HG03175 (cell line): ENCODE data around the gene PRDM5.
"Not testable (repeated sequence)": the region's sequence is repeated elsewhere in the genome, so short reads cannot be mapped to it uniquely, and the experiment has no call there.

Experiments
- ATAC-seq: cut with Tn5 transposase; IDR thresholded peaks from one replicate; pipeline ENCODE4 v1.9.1; 2021; ENCODE audit warnings: mild to moderate bottlenecking, moderate library complexity; ENCODE audit not compliant: unreplicated experiment

Gene PRDM5

GRCh38 chr4:120761070-120761469 lies 161.5 kb downstream of the PRDM5 start:
- no peak for ATAC-seq

- ATAC-seq = no peak
Measured at GRCh38 chr4:120760047-120760446, 162.5 kb downstream of the PRDM5 start.

- no peak for ATAC-seq
Measured at GRCh38 chr4:120755864-120756263, 166.7 kb downstream of the PRDM5 start.

- no peak for ATAC-seq
Measured at GRCh38 chr4:120754590-120754989, 167.9 kb downstream of the PRDM5 start.

- ATAC-seq = no peak
Measured at GRCh38 chr4:120753854-120754253, 168.7 kb downstream of the PRDM5 start.

- ATAC-seq = no peak
Measured at GRCh38 chr4:120750152-120750525, 172.4 kb downstream of the PRDM5 start.

- peak; percentile 98 for ATAC-seq
Measured at GRCh38 chr4:120749445-120750151, 172.9 kb downstream of the PRDM5 start.

- not testable (repeated sequence) for ATAC-seq
Measured at GRCh38 chr4:120741636-120742035, 180.9 kb downstream of the PRDM5 start.

GRCh38 chr4:120736312-120736711 lies 186.2 kb downstream of the PRDM5 start:
- no peak for ATAC-seq

GRCh38 chr4:120733968-120734367 lies 188.6 kb downstream of the PRDM5 start:
- ATAC-seq = no peak

GRCh38 chr4:120733054-120733453 lies 189.5 kb downstream of the PRDM5 start:
- no peak for ATAC-seq

- no peak for ATAC-seq
Measured at GRCh38 chr4:120731561-120731960, 191.0 kb downstream of the PRDM5 start.

- ATAC-seq = no peak
Measured at GRCh38 chr4:120730777-120731320, 191.7 kb downstream of the PRDM5 start.

GRCh38 chr4:120728892-120729675 lies 193.4 kb downstream of the PRDM5 start:
- no peak for ATAC-seq

GRCh38 chr4:120725639-120726580 lies 196.6 kb downstream of the PRDM5 start:
- ATAC-seq = no peak

GRCh38 chr4:120724656-120725055 lies 197.9 kb downstream of the PRDM5 start:
- ATAC-seq = no peak

GRCh38 chr4:120723986-120724385 lies 198.5 kb downstream of the PRDM5 start:
- ATAC-seq = no peak

GRCh38 chr4:120723105-120723504 lies 199.4 kb downstream of the PRDM5 start:
- no peak for ATAC-seq

- no peak for ATAC-seq
Measured at GRCh38 chr4:120722655-120723054, 199.9 kb downstream of the PRDM5 start.

- no peak for ATAC-seq
Measured at GRCh38 chr4:120720354-120720934, 202.1 kb downstream of the PRDM5 start.
